ENCODE results near the gene HCN4. TPM values are rescaled to one million over a fixed set of nuclear protein-coding genes. Genes with fewer than 3 reads are reported as not detected.

HCN4 gene
- total and polyA plus RNA-seq, 2 donors (not counting 1 experiment from before 2014, with no cell fraction given), result not detected

- H3K4me1 ChIP-seq (ENCODE audit: control insufficient read depth, extremely low read depth, insufficient read depth, low read length), result no peaks in the 10 kb centered on the region
- H2AFZ ChIP-seq (ENCODE audit: low read length), result no peak overlapping the region
- no peaks in the 10 kb centered on the region for H3K36me3 ChIP-seq (ENCODE audit: control insufficient read depth, insufficient read depth, low read length)
- H4K20me1 ChIP-seq (ENCODE audit: control insufficient read depth, extremely low read depth, insufficient read depth, low read length), result no peaks in the 10 kb centered on the region
- no peak overlapping the region for H3K4me3 ChIP-seq (replicated peaks in 1 of 4; ENCODE audit: control extremely low read depth in 1 of 4, insufficient read depth in 1 of 4, low read depth in 3 of 4, low read length in 4 of 4)
- H3K9me3 ChIP-seq (ENCODE audit: control insufficient read depth, insufficient read depth, low read depth, low read length), result no peaks in the 10 kb centered on the region
- H3K9ac ChIP-seq (ENCODE audit: insufficient read depth, low read length), result no peak overlapping the region
- no peaks in the 10 kb centered on the region for H3K79me2 ChIP-seq (ENCODE audit: control insufficient read depth, insufficient read depth, low read length)
- H3K27ac ChIP-seq (ENCODE audit: insufficient read depth, low read length), result no peak overlapping the region
- TF ChIP-seq CTCF (conservative IDR thresholded peaks at IDR 0.05 in 1 of 2, IDR thresholded peaks at IDR 0.05 in 1 of 2; ENCODE audit: low read depth in 1 of 2, low read length in 2 of 2) (no peak), EZH2 (IDR thresholded peaks at IDR 0.05; ENCODE audit: low read length, missing control alignments) (no peak)
- H3K4me2 ChIP-seq (ENCODE audit: extremely low read depth, insufficient read depth, low read length), result no peak overlapping the region
- no peaks in the 10 kb centered on the region for H3K27me3 ChIP-seq (ENCODE audit: control insufficient read depth, insufficient read depth, low read length)
- DNase-seq (ENCODE audit: low read depth in 2 of 2), result no peak
Measured at GRCh38 chr15:73349191-73349590, 19.6 kb downstream of the HCN4 start.

DNA sequence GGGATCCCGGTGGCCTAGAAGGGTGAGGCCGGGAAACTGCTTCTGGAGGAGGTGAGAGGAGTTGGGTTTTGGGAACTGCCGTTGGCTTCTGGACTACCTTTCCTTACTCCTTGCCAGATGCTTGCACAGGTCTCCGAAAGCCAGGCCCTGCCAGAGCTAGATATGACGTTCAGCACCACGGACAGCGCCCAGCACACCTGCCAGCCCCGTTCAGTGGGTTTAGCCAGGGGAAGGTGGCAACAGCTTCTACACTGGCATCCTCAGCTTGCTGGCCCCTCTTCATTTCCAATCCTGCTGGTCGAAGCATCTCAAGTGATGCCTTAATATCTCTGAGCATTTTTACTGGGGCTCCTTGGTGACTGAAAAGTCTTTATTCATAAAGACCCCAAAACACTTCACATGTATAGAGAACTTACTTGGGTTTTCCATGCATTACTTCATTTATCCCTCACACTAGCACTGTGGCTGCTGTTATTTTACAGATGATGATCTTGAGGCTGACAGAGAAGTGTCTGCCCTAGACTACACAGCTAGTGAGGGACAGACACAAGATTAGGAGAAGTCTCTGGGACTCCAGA lies 21.9 kb downstream of the HCN4 start:
- Histone ChIP-seq H3K9ac (ENCODE audit: insufficient read depth, low read length) (no peak overlapping the region), H4K20me1 (ENCODE audit: control insufficient read depth, extremely low read depth, insufficient read depth, low read length) (no peaks in the 10 kb centered on the region), H3K4me2 (ENCODE audit: extremely low read depth, insufficient read depth, low read length) (no peak overlapping the region), H3K9me3 (ENCODE audit: control insufficient read depth, insufficient read depth, low read depth, low read length) (no peaks in the 10 kb centered on the region), H3K4me3 (replicated peaks in 1 of 4; ENCODE audit: control extremely low read depth in 1 of 4, insufficient read depth in 1 of 4, low read depth in 3 of 4, low read length in 4 of 4) (no peak overlapping the region), H3K27me3 (ENCODE audit: control insufficient read depth, insufficient read depth, low read length) (no peaks in the 10 kb centered on the region), H3K4me1 (ENCODE audit: control insufficient read depth, extremely low read depth, insufficient read depth, low read length) (no peaks in the 10 kb centered on the region), H3K36me3 (ENCODE audit: control insufficient read depth, insufficient read depth, low read length) (no peaks in the 10 kb centered on the region), H3K79me2 (ENCODE audit: control insufficient read depth, insufficient read depth, low read length) (no peaks in the 10 kb centered on the region), H2AFZ (ENCODE audit: low read length) (no peak overlapping the region), H3K27ac (ENCODE audit: insufficient read depth, low read length) (no peak overlapping the region)
- TF ChIP-seq CTCF (conservative IDR thresholded peaks at IDR 0.05 in 1 of 2, IDR thresholded peaks at IDR 0.05 in 1 of 2; ENCODE audit: low read depth in 1 of 2, low read length in 2 of 2), result no peak
- no peak for TF ChIP-seq EZH2 (IDR thresholded peaks at IDR 0.05; ENCODE audit: low read length, missing control alignments)
- peak; percentile 9 to 27 for DNase-seq (ENCODE audit: low read depth in 2 of 2)

DNA sequence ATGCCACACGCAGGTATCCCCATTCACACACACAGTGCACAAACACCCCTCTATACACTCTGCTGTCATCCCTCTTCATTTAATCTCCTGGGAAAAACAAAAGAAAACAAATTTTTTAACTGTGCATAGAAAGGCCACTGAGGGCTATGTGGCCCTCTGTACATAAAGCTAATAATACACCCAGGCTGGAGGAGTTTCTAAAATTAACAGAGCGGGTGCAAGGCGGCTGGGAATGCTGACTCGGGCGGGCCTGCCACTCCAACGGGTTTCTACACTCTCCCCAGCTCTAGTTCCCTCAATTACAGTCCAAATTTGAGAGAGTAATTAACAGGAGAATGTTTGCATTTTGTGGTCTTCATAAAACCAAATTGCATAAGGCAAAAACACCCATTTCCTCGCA lies 23.1 kb downstream of the HCN4 start:
- Histone ChIP-seq H3K4me3 (replicated peaks in 1 of 4; ENCODE audit: control extremely low read depth in 1 of 4, insufficient read depth in 1 of 4, low read depth in 3 of 4, low read length in 4 of 4) (no peak overlapping the region), H3K79me2 (ENCODE audit: control insufficient read depth, insufficient read depth, low read length) (no peaks in the 10 kb centered on the region), H3K4me1 (ENCODE audit: control insufficient read depth, extremely low read depth, insufficient read depth, low read length) (no peaks in the 10 kb centered on the region), H3K4me2 (ENCODE audit: extremely low read depth, insufficient read depth, low read length) (no peak overlapping the region), H3K9ac (ENCODE audit: insufficient read depth, low read length) (no peak overlapping the region), H4K20me1 (ENCODE audit: control insufficient read depth, extremely low read depth, insufficient read depth, low read length) (no peaks in the 10 kb centered on the region), H2AFZ (ENCODE audit: low read length) (no peak overlapping the region), H3K27ac (ENCODE audit: insufficient read depth, low read length) (no peak overlapping the region), H3K36me3 (ENCODE audit: control insufficient read depth, insufficient read depth, low read length) (no peaks in the 10 kb centered on the region), H3K27me3 (ENCODE audit: control insufficient read depth, insufficient read depth, low read length) (no peaks in the 10 kb centered on the region), H3K9me3 (ENCODE audit: control insufficient read depth, insufficient read depth, low read depth, low read length) (no peaks in the 10 kb centered on the region)
- TF ChIP-seq CTCF (conservative IDR thresholded peaks at IDR 0.05 in 1 of 2, IDR thresholded peaks at IDR 0.05 in 1 of 2; ENCODE audit: low read depth in 1 of 2, low read length in 2 of 2) (no peak), EZH2 (IDR thresholded peaks at IDR 0.05; ENCODE audit: low read length, missing control alignments) (no peak)
- no peak for DNase-seq (ENCODE audit: low read depth in 2 of 2)
